ENCODE results near the gene ZNF732.
A peak's percentile ranks its signal among the peaks of the same experiment; 100 is the strongest.

ZNF732 gene

GRCh38 chr4:253936-254756 is 51.1 kb downstream of the ZNF732 start:
- DNase-seq: no peak

GRCh38 chr4:252065-252601 is 53.1 kb downstream of the ZNF732 start:
- DNase-seq: no peak

- peak; percentile 68 to 89 (median 72) for DNase-seq
Measured at GRCh38 chr4:244471-244870, 60.8 kb downstream of the ZNF732 start.

GRCh38 chr4:243426-243825 is 61.8 kb downstream of the ZNF732 start:
- DNase-seq: no peak

GRCh38 chr4:242121-242848 is 63.0 kb downstream of the ZNF732 start:
- peak; percentile 85 to 90 (median 86) for DNase-seq

GRCh38 chr4:241411-241810 is 63.9 kb downstream of the ZNF732 start:
- DNase-seq: peak in 1 of 4 experiments; percentile 9

- no peak for DNase-seq
Measured at GRCh38 chr4:236028-236427, 69.2 kb downstream of the ZNF732 start.

GRCh38 chr4:234178-234577 is 71.1 kb downstream of the ZNF732 start:
- no peak for DNase-seq

GRCh38 chr4:223913-224497 is 81.3 kb downstream of the ZNF732 start:
- no peak for DNase-seq

Data from suppressor macrophage (primary cell).